ENCODE measurements around the gene PRR23C.
"Not testable (repeated sequence)": the region's sequence is repeated elsewhere in the genome, so short reads cannot be mapped to it uniquely, and the experiment has no call there.

PRR23C gene

DNA sequence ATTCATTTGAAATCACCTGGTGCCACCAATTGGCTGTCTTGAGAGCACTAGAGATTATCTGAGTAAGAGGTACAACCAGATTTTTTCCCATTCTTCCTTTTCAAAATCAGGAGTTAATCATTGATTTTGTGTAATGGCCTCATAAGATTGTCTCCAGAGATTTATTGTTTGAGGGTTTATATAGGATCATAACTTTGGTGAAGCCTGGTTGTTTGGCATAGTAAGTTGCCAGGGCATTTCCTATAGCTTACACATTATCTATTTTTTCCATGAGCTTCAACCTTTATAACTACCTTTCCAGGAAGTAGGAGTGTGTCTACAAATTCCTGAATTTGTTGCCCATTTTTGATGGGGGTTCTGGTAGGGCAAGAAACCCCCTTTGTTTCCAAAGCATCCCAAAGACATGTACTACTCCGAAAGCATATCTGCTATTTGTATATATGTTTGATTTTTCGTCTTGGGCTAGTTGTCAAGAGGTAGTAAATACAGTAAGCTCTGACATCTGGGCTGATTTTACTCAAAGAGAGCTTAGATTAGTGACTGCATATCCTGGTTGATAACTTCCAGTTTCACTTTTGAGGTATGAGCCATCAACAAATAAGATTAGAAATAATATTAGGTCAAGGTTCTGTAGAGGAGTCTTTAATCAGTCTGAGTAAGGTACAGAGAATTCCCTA lies 12.2 kb downstream of the PRR23C start:
- H3K4me3 ChIP-seq (replicated peaks; ENCODE audit: insufficient read depth, low read length): no peak overlapping the region
- DNase-seq (ENCODE audit: low read depth in 1 of 2, low spot score in 1 of 2): no peak
- TF ChIP-seq, protein P1, sequence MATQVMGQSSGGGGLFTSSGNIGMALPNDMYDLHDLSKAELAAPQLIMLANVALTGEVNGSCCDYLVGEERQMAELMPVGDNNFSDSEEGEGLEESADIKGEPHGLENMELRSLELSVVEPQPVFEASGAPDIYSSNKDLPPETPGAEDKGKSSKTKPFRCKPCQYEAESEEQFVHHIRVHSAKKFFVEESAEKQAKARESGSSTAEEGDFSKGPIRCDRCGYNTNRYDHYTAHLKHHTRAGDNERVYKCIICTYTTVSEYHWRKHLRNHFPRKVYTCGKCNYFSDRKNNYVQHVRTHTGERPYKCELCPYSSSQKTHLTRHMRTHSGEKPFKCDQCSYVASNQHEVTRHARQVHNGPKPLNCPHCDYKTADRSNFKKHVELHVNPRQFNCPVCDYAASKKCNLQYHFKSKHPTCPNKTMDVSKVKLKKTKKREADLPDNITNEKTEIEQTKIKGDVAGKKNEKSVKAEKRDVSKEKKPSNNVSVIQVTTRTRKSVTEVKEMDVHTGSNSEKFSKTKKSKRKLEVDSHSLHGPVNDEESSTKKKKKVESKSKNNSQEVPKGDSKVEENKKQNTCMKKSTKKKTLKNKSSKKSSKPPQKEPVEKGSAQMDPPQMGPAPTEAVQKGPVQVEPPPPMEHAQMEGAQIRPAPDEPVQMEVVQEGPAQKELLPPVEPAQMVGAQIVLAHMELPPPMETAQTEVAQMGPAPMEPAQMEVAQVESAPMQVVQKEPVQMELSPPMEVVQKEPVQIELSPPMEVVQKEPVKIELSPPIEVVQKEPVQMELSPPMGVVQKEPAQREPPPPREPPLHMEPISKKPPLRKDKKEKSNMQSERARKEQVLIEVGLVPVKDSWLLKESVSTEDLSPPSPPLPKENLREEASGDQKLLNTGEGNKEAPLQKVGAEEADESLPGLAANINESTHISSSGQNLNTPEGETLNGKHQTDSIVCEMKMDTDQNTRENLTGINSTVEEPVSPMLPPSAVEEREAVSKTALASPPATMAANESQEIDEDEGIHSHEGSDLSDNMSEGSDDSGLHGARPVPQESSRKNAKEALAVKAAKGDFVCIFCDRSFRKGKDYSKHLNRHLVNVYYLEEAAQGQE (IDR thresholded peaks at IDR 0.05; ENCODE audit: insufficient replicate concordance, low read depth): no peak
- TF ChIP-seq GABPA (IDR thresholded peaks at IDR 0.05; ENCODE audit: low read depth) (no peak), SPI1 (IDR thresholded peaks at IDR 0.05; ENCODE audit: borderline replicate concordance, low read depth) (no peak), POLR2AphosphoS5 (IDR thresholded peaks at IDR 0.05; ENCODE audit: low read depth) (no peak)
- TF ChIP-seq, protein P2, sequence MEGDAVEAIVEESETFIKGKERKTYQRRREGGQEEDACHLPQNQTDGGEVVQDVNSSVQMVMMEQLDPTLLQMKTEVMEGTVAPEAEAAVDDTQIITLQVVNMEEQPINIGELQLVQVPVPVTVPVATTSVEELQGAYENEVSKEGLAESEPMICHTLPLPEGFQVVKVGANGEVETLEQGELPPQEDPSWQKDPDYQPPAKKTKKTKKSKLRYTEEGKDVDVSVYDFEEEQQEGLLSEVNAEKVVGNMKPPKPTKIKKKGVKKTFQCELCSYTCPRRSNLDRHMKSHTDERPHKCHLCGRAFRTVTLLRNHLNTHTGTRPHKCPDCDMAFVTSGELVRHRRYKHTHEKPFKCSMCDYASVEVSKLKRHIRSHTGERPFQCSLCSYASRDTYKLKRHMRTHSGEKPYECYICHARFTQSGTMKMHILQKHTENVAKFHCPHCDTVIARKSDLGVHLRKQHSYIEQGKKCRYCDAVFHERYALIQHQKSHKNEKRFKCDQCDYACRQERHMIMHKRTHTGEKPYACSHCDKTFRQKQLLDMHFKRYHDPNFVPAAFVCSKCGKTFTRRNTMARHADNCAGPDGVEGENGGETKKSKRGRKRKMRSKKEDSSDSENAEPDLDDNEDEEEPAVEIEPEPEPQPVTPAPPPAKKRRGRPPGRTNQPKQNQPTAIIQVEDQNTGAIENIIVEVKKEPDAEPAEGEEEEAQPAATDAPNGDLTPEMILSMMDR (IDR thresholded peaks at IDR 0.05; ENCODE audit: insufficient read depth, low read length): no peak
- H3K27me3 ChIP-seq (ENCODE audit: insufficient read depth, poor library complexity, severe bottlenecking): no peaks in the 10 kb centered on the region
- no peak overlapping the region for H3K27ac ChIP-seq (replicated peaks)

GRCh38 chr3:139030576-139030975 lies 14.1 kb downstream of the PRR23C start:
- not testable (repeated sequence) for DNase-seq (ENCODE audit: low read depth in 1 of 2, low spot score in 1 of 2); H3K4me3 ChIP-seq (replicated peaks; ENCODE audit: insufficient read depth, low read length); H3K27me3 ChIP-seq (ENCODE audit: insufficient read depth, poor library complexity, severe bottlenecking); H3K27ac ChIP-seq (replicated peaks)

- Histone ChIP-seq H3K4me3 (replicated peaks; ENCODE audit: insufficient read depth, low read length) (no peak overlapping the region), H3K27ac (replicated peaks) (no peak overlapping the region), H3K27me3 (ENCODE audit: insufficient read depth, poor library complexity, severe bottlenecking) (no peaks in the 10 kb centered on the region)
- TF ChIP-seq SPI1 (IDR thresholded peaks at IDR 0.05; ENCODE audit: borderline replicate concordance, low read depth): no peak
- TF ChIP-seq GABPA (IDR thresholded peaks at IDR 0.05; ENCODE audit: low read depth): no peak
- no peak for TF ChIP-seq POLR2AphosphoS5 (IDR thresholded peaks at IDR 0.05; ENCODE audit: low read depth)
- TF ChIP-seq, protein P1 (IDR thresholded peaks at IDR 0.05; ENCODE audit: insufficient replicate concordance, low read depth): no peak
- TF ChIP-seq, protein P2 (IDR thresholded peaks at IDR 0.05; ENCODE audit: insufficient read depth, low read length): no peak
- DNase-seq (ENCODE audit: low read depth in 1 of 2, low spot score in 1 of 2): no peak
These were observed 19.7 kb downstream of the PRR23C start for GRCh38 chr3:139024968-139025367.

DNA sequence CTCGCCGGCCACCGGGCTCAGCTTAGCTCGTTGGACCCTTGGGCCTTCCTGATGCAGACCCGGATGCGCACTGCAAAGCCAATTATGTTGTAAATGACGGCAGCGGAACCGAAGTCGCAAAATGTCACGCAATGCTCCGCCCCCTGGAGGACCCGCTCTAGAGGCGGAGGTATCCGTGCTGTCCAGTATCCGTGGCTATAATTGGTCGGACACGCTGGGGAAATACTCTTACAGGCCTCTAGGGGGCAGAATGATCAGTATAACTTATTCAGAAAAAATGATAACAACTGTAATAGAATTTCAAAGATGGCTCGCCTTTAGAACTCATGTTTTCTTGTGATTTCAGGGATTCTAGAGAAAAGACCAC lies 23.8 kb downstream of the PRR23C start, which contains the start of gene PRR23B:
Gene PRR23B, minus strand, starts transcription at position 59 of the 367 bp plus-strand sequence. CDS start 265 bp downstream, outside the sequence.
- TF ChIP-seq, protein P2 (IDR thresholded peaks at IDR 0.05; ENCODE audit: insufficient read depth, low read length): no peak
- no peak for TF ChIP-seq GABPA (IDR thresholded peaks at IDR 0.05; ENCODE audit: low read depth)
- TF ChIP-seq POLR2AphosphoS5 (IDR thresholded peaks at IDR 0.05; ENCODE audit: low read depth): no peak
- TF ChIP-seq SPI1 (IDR thresholded peaks at IDR 0.05; ENCODE audit: borderline replicate concordance, low read depth): no peak
- TF ChIP-seq, protein P1 (IDR thresholded peaks at IDR 0.05; ENCODE audit: insufficient replicate concordance, low read depth): no peak
- no peak within 1 kb of the TSS for H3K27ac ChIP-seq (replicated peaks)
- no peak within 1 kb of the TSS for H3K4me3 ChIP-seq (replicated peaks; ENCODE audit: insufficient read depth, low read length)
- H3K27me3 ChIP-seq (ENCODE audit: insufficient read depth, poor library complexity, severe bottlenecking): no peaks in the 10 kb centered on the region
- DNase-seq (ENCODE audit: low read depth in 1 of 2, low spot score in 1 of 2): no peak

Measured in HL-60 (cell line).